WTC11 (cell line): ENCODE measurements around the gene CNGA1. TPM values are rescaled to one million over a fixed set of nuclear protein-coding genes. Genes with fewer than 3 reads are reported as not detected.

Experiments
- GTF2I ChIP-seq: fragments of 250-450 bp; sonication (Bioruptor Pico); conservative IDR thresholded peaks from 2 replicates; pipeline ENCODE4 v1.4.0; 2021; ENCODE audit warnings: mild to moderate bottlenecking
- OVOL2 ChIP-seq: fragments of 250-450 bp; sonication (Bioruptor Pico); IDR thresholded peaks from 2 replicates; pipeline ENCODE4 v1.9.0; 2021; ENCODE audit warnings: mild to moderate bottlenecking, borderline replicate concordance
- RELA ChIP-seq: sonication (generic); formaldehyde crosslinking; IDR thresholded peaks from 2 replicates; pipeline ENCODE4 v1.8.1; 2022; ENCODE audit warnings: missing genetic modification reagents, mild to moderate bottlenecking, borderline replicate concordance
- TCF7 ChIP-seq: sonication (generic); formaldehyde crosslinking; IDR thresholded peaks from 2 replicates; pipeline ENCODE4 v1.8.0; 2022; ENCODE audit warnings: mild to moderate bottlenecking, low read depth, missing genetic modification reagents, moderate library complexity
- ZNF396 ChIP-seq: fragments of 250-450 bp; sonication (Bioruptor Pico); IDR thresholded peaks from 2 replicates; pipeline ENCODE4 v1.8.0; 2021; ENCODE audit warnings: mild to moderate bottlenecking, moderate library complexity, borderline replicate concordance
- ZNF416 ChIP-seq: fragments of 250-450 bp; sonication (Bioruptor Pico); IDR thresholded peaks from 2 replicates; pipeline ENCODE4 v1.9.0; 2021; ENCODE audit warnings: mild to moderate bottlenecking, inconsistent platforms
- total RNA-seq: library from RNA; stranded (reverse); gene quantifications from 3 replicates; pipeline ENCODE4 v1.2.3, GENCODE V29; 2021
- TF ChIP-seq, protein P1 (sequence below): fragments of 250-450 bp; sonication (Bioruptor Pico); IDR thresholded peaks from 2 replicates; pipeline ENCODE4 v2.1.2; 2022; ENCODE audit warnings: mild to moderate bottlenecking, moderate library complexity
- TF ChIP-seq, protein P2 (sequence below): sonication (generic); formaldehyde crosslinking; IDR thresholded peaks from 2 replicates; pipeline ENCODE4 v1.8.0; 2023; ENCODE audit warnings: mild to moderate bottlenecking, missing genetic modification reagents
- TF ChIP-seq, protein P3 (sequence below): sonication (generic); formaldehyde crosslinking; IDR thresholded peaks from 2 replicates; pipeline ENCODE4 v1.8.0; 2022; ENCODE audit warnings: mild to moderate bottlenecking, missing genetic modification reagents
- TF ChIP-seq, protein P4 (sequence below): sonication (generic); formaldehyde crosslinking; conservative IDR thresholded peaks from 2 replicates; pipeline ENCODE4 v1.8.1; 2023; ENCODE audit warnings: mild to moderate bottlenecking, low read depth, missing genetic modification reagents, moderate library complexity
- TF ChIP-seq, protein P5 (sequence below): sonication (generic); formaldehyde crosslinking; IDR thresholded peaks from 2 replicates; pipeline ENCODE4 v1.8.0; 2022; ENCODE audit warnings: missing genetic modification reagents
- TF ChIP-seq, protein P6 (sequence below): sonication (generic); formaldehyde crosslinking; IDR thresholded peaks from 2 replicates; pipeline ENCODE4 v1.8.1; 2023; ENCODE audit warnings: mild to moderate bottlenecking, missing genetic modification reagents
- TF ChIP-seq, protein P7 (sequence below): sonication (generic); formaldehyde crosslinking; IDR thresholded peaks from 2 replicates; pipeline ENCODE4 v1.8.1; 2022; ENCODE audit warnings: mild to moderate bottlenecking, missing genetic modification reagents, moderate library complexity, borderline replicate concordance

CNGA1 gene
- total RNA-seq, 1 experiment from 2014 or later, result 1.1 TPM

DNA sequence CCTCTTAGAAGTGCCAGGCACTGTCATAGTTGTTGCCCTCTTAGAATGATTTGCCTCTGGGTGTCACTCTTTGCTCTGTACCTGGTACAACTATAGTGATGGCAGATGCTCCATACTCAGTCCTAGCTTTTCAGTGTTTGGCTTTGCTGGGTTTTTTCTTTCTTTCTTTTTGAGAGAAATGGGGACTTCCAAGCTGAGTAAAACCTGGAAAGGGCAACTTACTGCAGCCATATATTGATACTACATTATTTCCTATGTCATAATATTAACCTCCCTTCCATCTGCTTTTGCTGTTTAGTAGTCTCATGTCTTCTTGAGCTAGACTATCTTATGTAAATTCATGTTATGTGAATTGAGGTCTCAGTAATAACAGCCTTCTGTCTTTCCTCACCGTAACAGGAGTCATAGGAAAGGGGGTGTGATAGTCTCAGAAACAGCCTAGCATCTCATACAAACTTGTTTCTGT lies 49.1 kb upstream of the CNGA1 start (continued):
- TF ChIP-seq, protein P1, sequence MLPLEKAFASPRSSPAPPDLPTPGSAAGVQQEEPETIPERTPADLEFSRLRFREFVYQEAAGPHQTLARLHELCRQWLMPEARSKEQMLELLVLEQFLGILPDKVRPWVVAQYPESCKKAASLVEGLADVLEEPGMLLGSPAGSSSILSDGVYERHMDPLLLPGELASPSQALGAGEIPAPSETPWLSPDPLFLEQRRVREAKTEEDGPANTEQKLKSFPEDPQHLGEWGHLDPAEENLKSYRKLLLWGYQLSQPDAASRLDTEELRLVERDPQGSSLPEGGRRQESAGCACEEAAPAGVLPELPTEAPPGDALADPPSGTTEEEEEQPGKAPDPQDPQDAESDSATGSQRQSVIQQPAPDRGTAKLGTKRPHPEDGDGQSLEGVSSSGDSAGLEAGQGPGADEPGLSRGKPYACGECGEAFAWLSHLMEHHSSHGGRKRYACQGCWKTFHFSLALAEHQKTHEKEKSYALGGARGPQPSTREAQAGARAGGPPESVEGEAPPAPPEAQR, result no peak
- TF ChIP-seq, protein P2, sequence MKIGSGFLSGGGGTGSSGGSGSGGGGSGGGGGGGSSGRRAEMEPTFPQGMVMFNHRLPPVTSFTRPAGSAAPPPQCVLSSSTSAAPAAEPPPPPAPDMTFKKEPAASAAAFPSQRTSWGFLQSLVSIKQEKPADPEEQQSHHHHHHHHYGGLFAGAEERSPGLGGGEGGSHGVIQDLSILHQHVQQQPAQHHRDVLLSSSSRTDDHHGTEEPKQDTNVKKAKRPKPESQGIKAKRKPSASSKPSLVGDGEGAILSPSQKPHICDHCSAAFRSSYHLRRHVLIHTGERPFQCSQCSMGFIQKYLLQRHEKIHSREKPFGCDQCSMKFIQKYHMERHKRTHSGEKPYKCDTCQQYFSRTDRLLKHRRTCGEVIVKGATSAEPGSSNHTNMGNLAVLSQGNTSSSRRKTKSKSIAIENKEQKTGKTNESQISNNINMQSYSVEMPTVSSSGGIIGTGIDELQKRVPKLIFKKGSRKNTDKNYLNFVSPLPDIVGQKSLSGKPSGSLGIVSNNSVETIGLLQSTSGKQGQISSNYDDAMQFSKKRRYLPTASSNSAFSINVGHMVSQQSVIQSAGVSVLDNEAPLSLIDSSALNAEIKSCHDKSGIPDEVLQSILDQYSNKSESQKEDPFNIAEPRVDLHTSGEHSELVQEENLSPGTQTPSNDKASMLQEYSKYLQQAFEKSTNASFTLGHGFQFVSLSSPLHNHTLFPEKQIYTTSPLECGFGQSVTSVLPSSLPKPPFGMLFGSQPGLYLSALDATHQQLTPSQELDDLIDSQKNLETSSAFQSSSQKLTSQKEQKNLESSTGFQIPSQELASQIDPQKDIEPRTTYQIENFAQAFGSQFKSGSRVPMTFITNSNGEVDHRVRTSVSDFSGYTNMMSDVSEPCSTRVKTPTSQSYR (CRISPR knock-in tag), result no peak
- TF ChIP-seq, protein P3, sequence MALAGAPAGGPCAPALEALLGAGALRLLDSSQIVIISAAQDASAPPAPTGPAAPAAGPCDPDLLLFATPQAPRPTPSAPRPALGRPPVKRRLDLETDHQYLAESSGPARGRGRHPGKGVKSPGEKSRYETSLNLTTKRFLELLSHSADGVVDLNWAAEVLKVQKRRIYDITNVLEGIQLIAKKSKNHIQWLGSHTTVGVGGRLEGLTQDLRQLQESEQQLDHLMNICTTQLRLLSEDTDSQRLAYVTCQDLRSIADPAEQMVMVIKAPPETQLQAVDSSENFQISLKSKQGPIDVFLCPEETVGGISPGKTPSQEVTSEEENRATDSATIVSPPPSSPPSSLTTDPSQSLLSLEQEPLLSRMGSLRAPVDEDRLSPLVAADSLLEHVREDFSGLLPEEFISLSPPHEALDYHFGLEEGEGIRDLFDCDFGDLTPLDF (CRISPR knock-in tag), result no peak
- TF ChIP-seq ZNF396 (CRISPR knock-in tag), result no peak
- TF ChIP-seq, protein P4, sequence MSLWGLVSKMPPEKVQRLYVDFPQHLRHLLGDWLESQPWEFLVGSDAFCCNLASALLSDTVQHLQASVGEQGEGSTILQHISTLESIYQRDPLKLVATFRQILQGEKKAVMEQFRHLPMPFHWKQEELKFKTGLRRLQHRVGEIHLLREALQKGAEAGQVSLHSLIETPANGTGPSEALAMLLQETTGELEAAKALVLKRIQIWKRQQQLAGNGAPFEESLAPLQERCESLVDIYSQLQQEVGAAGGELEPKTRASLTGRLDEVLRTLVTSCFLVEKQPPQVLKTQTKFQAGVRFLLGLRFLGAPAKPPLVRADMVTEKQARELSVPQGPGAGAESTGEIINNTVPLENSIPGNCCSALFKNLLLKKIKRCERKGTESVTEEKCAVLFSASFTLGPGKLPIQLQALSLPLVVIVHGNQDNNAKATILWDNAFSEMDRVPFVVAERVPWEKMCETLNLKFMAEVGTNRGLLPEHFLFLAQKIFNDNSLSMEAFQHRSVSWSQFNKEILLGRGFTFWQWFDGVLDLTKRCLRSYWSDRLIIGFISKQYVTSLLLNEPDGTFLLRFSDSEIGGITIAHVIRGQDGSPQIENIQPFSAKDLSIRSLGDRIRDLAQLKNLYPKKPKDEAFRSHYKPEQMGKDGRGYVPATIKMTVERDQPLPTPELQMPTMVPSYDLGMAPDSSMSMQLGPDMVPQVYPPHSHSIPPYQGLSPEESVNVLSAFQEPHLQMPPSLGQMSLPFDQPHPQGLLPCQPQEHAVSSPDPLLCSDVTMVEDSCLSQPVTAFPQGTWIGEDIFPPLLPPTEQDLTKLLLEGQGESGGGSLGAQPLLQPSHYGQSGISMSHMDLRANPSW, result no peak
- TF ChIP-seq, protein P5, sequence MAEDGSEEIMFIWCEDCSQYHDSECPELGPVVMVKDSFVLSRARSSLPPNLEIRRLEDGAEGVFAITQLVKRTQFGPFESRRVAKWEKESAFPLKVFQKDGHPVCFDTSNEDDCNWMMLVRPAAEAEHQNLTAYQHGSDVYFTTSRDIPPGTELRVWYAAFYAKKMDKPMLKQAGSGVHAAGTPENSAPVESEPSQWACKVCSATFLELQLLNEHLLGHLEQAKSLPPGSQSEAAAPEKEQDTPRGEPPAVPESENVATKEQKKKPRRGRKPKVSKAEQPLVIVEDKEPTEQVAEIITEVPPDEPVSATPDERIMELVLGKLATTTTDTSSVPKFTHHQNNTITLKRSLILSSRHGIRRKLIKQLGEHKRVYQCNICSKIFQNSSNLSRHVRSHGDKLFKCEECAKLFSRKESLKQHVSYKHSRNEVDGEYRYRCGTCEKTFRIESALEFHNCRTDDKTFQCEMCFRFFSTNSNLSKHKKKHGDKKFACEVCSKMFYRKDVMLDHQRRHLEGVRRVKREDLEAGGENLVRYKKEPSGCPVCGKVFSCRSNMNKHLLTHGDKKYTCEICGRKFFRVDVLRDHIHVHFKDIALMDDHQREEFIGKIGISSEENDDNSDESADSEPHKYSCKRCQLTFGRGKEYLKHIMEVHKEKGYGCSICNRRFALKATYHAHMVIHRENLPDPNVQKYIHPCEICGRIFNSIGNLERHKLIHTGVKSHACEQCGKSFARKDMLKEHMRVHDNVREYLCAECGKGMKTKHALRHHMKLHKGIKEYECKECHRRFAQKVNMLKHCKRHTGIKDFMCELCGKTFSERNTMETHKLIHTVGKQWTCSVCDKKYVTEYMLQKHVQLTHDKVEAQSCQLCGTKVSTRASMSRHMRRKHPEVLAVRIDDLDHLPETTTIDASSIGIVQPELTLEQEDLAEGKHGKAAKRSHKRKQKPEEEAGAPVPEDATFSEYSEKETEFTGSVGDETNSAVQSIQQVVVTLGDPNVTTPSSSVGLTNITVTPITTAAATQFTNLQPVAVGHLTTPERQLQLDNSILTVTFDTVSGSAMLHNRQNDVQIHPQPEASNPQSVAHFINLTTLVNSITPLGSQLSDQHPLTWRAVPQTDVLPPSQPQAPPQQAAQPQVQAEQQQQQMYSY (CRISPR knock-in tag), result no peak
- no peak for TF ChIP-seq TCF7 (CRISPR knock-in tag)
- TF ChIP-seq RELA (CRISPR knock-in tag), result no peak
- TF ChIP-seq OVOL2 (CRISPR knock-in tag), result no peak
- TF ChIP-seq, protein P6, sequence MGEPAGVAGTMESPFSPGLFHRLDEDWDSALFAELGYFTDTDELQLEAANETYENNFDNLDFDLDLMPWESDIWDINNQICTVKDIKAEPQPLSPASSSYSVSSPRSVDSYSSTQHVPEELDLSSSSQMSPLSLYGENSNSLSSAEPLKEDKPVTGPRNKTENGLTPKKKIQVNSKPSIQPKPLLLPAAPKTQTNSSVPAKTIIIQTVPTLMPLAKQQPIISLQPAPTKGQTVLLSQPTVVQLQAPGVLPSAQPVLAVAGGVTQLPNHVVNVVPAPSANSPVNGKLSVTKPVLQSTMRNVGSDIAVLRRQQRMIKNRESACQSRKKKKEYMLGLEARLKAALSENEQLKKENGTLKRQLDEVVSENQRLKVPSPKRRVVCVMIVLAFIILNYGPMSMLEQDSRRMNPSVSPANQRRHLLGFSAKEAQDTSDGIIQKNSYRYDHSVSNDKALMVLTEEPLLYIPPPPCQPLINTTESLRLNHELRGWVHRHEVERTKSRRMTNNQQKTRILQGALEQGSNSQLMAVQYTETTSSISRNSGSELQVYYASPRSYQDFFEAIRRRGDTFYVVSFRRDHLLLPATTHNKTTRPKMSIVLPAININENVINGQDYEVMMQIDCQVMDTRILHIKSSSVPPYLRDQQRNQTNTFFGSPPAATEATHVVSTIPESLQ (CRISPR knock-in tag), result no peak
- no peak for TF ChIP-seq ZNF416 (CRISPR knock-in tag)
- TF ChIP-seq, protein P7, sequence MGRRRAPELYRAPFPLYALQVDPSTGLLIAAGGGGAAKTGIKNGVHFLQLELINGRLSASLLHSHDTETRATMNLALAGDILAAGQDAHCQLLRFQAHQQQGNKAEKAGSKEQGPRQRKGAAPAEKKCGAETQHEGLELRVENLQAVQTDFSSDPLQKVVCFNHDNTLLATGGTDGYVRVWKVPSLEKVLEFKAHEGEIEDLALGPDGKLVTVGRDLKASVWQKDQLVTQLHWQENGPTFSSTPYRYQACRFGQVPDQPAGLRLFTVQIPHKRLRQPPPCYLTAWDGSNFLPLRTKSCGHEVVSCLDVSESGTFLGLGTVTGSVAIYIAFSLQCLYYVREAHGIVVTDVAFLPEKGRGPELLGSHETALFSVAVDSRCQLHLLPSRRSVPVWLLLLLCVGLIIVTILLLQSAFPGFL (CRISPR knock-in tag), result no peak
- no peak for TF ChIP-seq GTF2I
